Endothelial cell of umbilical vein (primary cell): ENCODE results near the gene COL9A3. TPM values are rescaled to one million over a fixed set of nuclear protein-coding genes. Genes with fewer than 3 reads are reported as not detected.

Source experiments
- BruUV-seq: library from RNA; stranded (reverse); fragments of 400-500 nt; replicated peaks from 2 replicates; lab custom pipeline; 2021; lab: Mats Ljungman, UMichigan
- CTCF ChIA-PET: fragments of 300-600, 350-600 bp; sonication (Branson Sonifier 250); formaldehyde crosslinking; loops from one replicate; lab custom pipeline; 2021; ENCODE audit warnings: antibody characterized with exemption, inconsistent platforms; lab: Charles Lee
- POLR2A ChIA-PET: fragments of 300-600, 350-600 bp; sonication (Branson Sonifier 250); formaldehyde crosslinking; loops from one replicate; lab custom pipeline; 2021; ENCODE audit warnings: antibody characterized with exemption, inconsistent platforms; lab: Charles Lee
- DNase-seq: peaks from one replicate; pipeline ENCODE4 v3.0.0-alpha.2; 2011; ENCODE audit warnings: low read depth, low spot score
- FAIRE-seq: peaks from 2 replicates; lab custom pipeline; 2011; peaks lifted over from hg19 to GRCh38; lab: Jason Lieb, UNC
- H2AFZ ChIP-seq: 2 replicates; pipeline ENCODE4 v1.6.0; 2012; ENCODE audit warnings: low read depth, low read length, control low read depth, inconsistent platforms
- H3K27ac ChIP-seq: 2 replicates; pipeline ENCODE4 v1.5.1; 2011; ENCODE audit warnings: low read depth, mild to moderate bottlenecking, control low read depth, low read length, moderate library complexity; ENCODE audit not compliant: insufficient read depth
- H3K27me3 ChIP-seq, 2 experiments: 2 replicates each; pipeline versions ENCODE4 v1.6.0 to v1.6.1; 2011; ENCODE audit warnings: low read length in 2 of 2, mixed read lengths in 1 of 2; ENCODE audit not compliant: control insufficient read depth in 2 of 2, insufficient read depth in 2 of 2
- H3K36me3 ChIP-seq, 2 experiments: 2 replicates in 1 of 2; 3 replicates in 1 of 2; pipeline ENCODE4 v1.5.1; 2011; ENCODE audit warnings: low read length in 2 of 2, mild to moderate bottlenecking in 1 of 2, moderate library complexity in 1 of 2; ENCODE audit not compliant: control insufficient read depth in 2 of 2, insufficient read depth in 2 of 2; ENCODE audit errors: extremely low read depth in 1 of 2
- H3K4me1 ChIP-seq: 3 replicates; pipeline ENCODE4 v1.5.1; 2011; ENCODE audit warnings: mild to moderate bottlenecking, low read length; ENCODE audit not compliant: control insufficient read depth, insufficient read depth; ENCODE audit errors: extremely low read depth
- H3K4me2 ChIP-seq: 2 replicates; pipeline ENCODE4 v1.6.1; 2011; ENCODE audit warnings: low read length, control low read depth, mixed read lengths; ENCODE audit not compliant: insufficient read depth
- H3K4me3 ChIP-seq, 3 experiments: fragments of 200-600 bp in 1 of 3; sonication (generic), shearing (Covaris generic) in 1 of 3; replicated peaks in 1 of 3; 2 replicates each; pipeline ENCODE4 v1.5.1; 2011 to 2016; ENCODE audit warnings: control low read depth in 3 of 3, low read length in 3 of 3, mild to moderate bottlenecking in 2 of 3, inconsistent platforms in 1 of 3, low read depth in 1 of 3, moderate library complexity in 1 of 3; ENCODE audit not compliant: insufficient read depth in 1 of 3
- H3K79me2 ChIP-seq: 2 replicates; pipeline ENCODE4 v1.6.0; 2012; ENCODE audit warnings: low read length, inconsistent platforms; ENCODE audit not compliant: control insufficient read depth, insufficient read depth
- H3K9ac ChIP-seq: replicated peaks from 2 replicates; pipeline ENCODE3; 2011; ENCODE audit warnings: low read length, control low read depth; ENCODE audit not compliant: insufficient read depth; ENCODE audit errors: extremely low read depth
- H3K9me1 ChIP-seq: replicated peaks from 3 replicates; pipeline ENCODE4 v1.6.0; 2011; ENCODE audit warnings: mild to moderate bottlenecking, low read length; ENCODE audit not compliant: control insufficient read depth, insufficient read depth; ENCODE audit errors: extremely low read depth
- H3K9me3 ChIP-seq: replicated peaks from 2 replicates; pipeline ENCODE4 v1.5.1; 2012; ENCODE audit warnings: low read length, inconsistent platforms; ENCODE audit not compliant: control insufficient read depth, insufficient read depth
- H4K20me1 ChIP-seq: replicated peaks from 2 replicates; pipeline ENCODE3; 2011; ENCODE audit warnings: mild to moderate bottlenecking, low read length; ENCODE audit not compliant: control insufficient read depth, insufficient read depth; ENCODE audit errors: extremely low read depth
- CTCF ChIP-seq, 2 donors: IDR thresholded peaks; 1 replicate in 1 of 2; 2 replicates in 1 of 2; pipeline ENCODE4 v1.5.1; 2011; ENCODE audit warnings: low read length in 2 of 2, mild to moderate bottlenecking in 2 of 2, moderate library complexity in 2 of 2, control low read depth in 1 of 2, inconsistent platforms in 1 of 2, low read depth in 1 of 2; ENCODE audit not compliant: insufficient read depth in 1 of 2; ENCODE audit errors: extremely low read depth in 1 of 2
- EZH2 ChIP-seq: IDR thresholded peaks from 2 replicates; pipeline ENCODE4 v1.6.1; 2012; ENCODE audit warnings: borderline replicate concordance, low read depth, mild to moderate bottlenecking, moderate library complexity, low read length, inconsistent platforms; ENCODE audit not compliant: severe bottlenecking
- FOS ChIP-seq: IDR thresholded peaks from 2 replicates; pipeline ENCODE4 v1.6.1; 2011; ENCODE audit warnings: mild to moderate bottlenecking, low read length, moderate library complexity, borderline replicate concordance; ENCODE audit not compliant: insufficient read depth
- GATA2 ChIP-seq: IDR thresholded peaks from 2 replicates; pipeline ENCODE4 v1.7.0; 2011; ENCODE audit warnings: low read depth, mild to moderate bottlenecking, moderate library complexity, mixed read lengths, low read length; ENCODE audit not compliant: insufficient read length, insufficient read depth
- JUN ChIP-seq: IDR thresholded peaks from 2 replicates; pipeline ENCODE4 v1.6.1; 2011; ENCODE audit warnings: borderline replicate concordance, low read depth; ENCODE audit not compliant: insufficient read length, insufficient read depth
- MAX ChIP-seq: IDR thresholded peaks from 2 replicates; pipeline ENCODE4 v1.6.1; 2011; ENCODE audit not compliant: insufficient read depth, insufficient read length
- MYC ChIP-seq: IDR thresholded peaks from one replicate; pipeline ENCODE4 v1.6.1; 2011; ENCODE audit warnings: mild to moderate bottlenecking, low read depth, low read length
- POLR2A ChIP-seq: IDR thresholded peaks from 2 replicates; pipeline ENCODE4 v1.6.1; 2012; ENCODE audit warnings: low read depth, mild to moderate bottlenecking, control low read depth, low read length
- POLR2AphosphoS5 ChIP-seq: IDR thresholded peaks from 2 replicates; pipeline ENCODE4 v1.6.1; 2012; ENCODE audit warnings: low read depth, mild to moderate bottlenecking, control low read depth, low read length, moderate library complexity; ENCODE audit not compliant: insufficient read depth
- dilution Hi-C: fragments of 300-500 bp; cut with MboI; formaldehyde crosslinking; loops from one replicate; pipeline ENCODE4 v1.15.0; 2019; ENCODE audit warnings: low sequenced_read_pairs; ENCODE audit not compliant: extremely low pct_ligation_motif_present
- intact Hi-C: fragments of 100-400 bp; cut with micrococcal nuclease; formaldehyde crosslinking; loops from one replicate; pipeline ENCODE4 v1.10.0; 2022
- polyA plus RNA-seq, 4 experiments: library from polyadenylated mRNA; depleted of rRNA in 3 of 4; stranded (reverse) in 3 of 4; unstranded in 1 of 4; fragments of >200 nt; gene quantifications; 2 replicates each; pipeline versions ENCODE4 v1.2.1 to v1.2.3, GENCODE V29; 2011 to 2012; ENCODE audit warnings: missing spikeins in 1 of 4
- total RNA-seq: library from RNA; stranded (reverse); gene quantifications from 2 replicates; pipeline ENCODE4 v1.2.3, GENCODE V29; 2021

COL9A3 gene
- total and polyA plus RNA-seq, 2 donors (not counting 3 experiments of a cell fraction or from before 2014, with no cell fraction given) = 0.46 to 0.60 TPM

GRCh38 chr20:62844182-62844581, 27.3 kb downstream of the COL9A3 start:
- no TSS peak for BruUV-seq
- Histone ChIP-seq H3K27me3 (no peaks in the 10 kb centered on the region), H3K4me3 (no peak overlapping the region), H3K36me3 (no peaks in the 10 kb centered on the region), H3K4me1 (no peaks in the 10 kb centered on the region), H2AFZ (no peak overlapping the region), H3K9ac (no peak overlapping the region), H3K27ac (no peak overlapping the region), H3K9me3 (no peaks in the 10 kb centered on the region), H3K4me2 (no peak overlapping the region), H3K9me1 (no peaks in the 10 kb centered on the region), H3K79me2 (no peaks in the 10 kb centered on the region), H4K20me1 (no peaks in the 10 kb centered on the region)
- ChIA-PET CTCF (no interaction called here), POLR2A (no interaction called here)
- dilution Hi-C loops = no loop called here
- intact Hi-C loops = no loop called here
- TF ChIP-seq JUN (no peak), CTCF (IDR thresholded peaks at IDR 0.05; ENCODE audit: extremely low read depth in 1 of 2, insufficient read depth in 1 of 2, low read depth in 1 of 2, low read length in 2 of 2) (no peak)
- FAIRE-seq (no peak), DNase-seq (no peak)

- no peak for TF ChIP-seq GATA2
- TF ChIP-seq EZH2 = no peak
- no peak for TF ChIP-seq POLR2AphosphoS5
- TF ChIP-seq JUN = no peak
- no peak for TF ChIP-seq POLR2A
- TF ChIP-seq FOS = no peak
- TF ChIP-seq MYC = no peak
- TF ChIP-seq CTCF (IDR thresholded peaks at IDR 0.05; ENCODE audit: extremely low read depth in 1 of 2, insufficient read depth in 1 of 2, low read depth in 1 of 2, low read length in 2 of 2) = no peak
- no peak for TF ChIP-seq MAX
- H2AFZ ChIP-seq = no peak overlapping the region
- no peak overlapping the region for H3K9ac ChIP-seq
- no peaks in the 10 kb centered on the region for H3K27me3 ChIP-seq
- ChIA-PET CTCF (no interaction called here), POLR2A (no interaction called here)
- no peak overlapping the region for H3K4me3 ChIP-seq
- H3K4me2 ChIP-seq = no peak overlapping the region
- DNase-seq (no peak), FAIRE-seq (no peak)
- no peaks in the 10 kb centered on the region for H3K9me1 ChIP-seq
- dilution Hi-C loops (no loop called here), intact Hi-C loops (no loop called here)
- no peaks in the 10 kb centered on the region for H3K9me3 ChIP-seq
- no peak overlapping the region for H3K27ac ChIP-seq
- H3K4me1 ChIP-seq = no peaks in the 10 kb centered on the region
- no peaks in the 10 kb centered on the region for H4K20me1 ChIP-seq
- BruUV-seq = no TSS peak
- H3K36me3 ChIP-seq = no peaks in the 10 kb centered on the region
- H3K79me2 ChIP-seq = no peaks in the 10 kb centered on the region
Measured at GRCh38 chr20:62845416-62846160, 28.7 kb downstream of the COL9A3 start.
